Naive B cell (primary cell): Measurements from ENCODE around the gene RRAD. TPM values are rescaled to one million over a fixed set of nuclear protein-coding genes. Genes with fewer than 3 reads are reported as not detected.
"Not testable (repeated sequence)": the region's sequence is repeated elsewhere in the genome, so short reads cannot be mapped to it uniquely, and the experiment has no call there.

ENCODE experiments used
- ATAC-seq, 2 donors: fragments of 150-1000 bp; cut with Tn5 transposase; 2 replicates each; pipeline ENCODE4 v1.10.0; 2021; ENCODE audit warnings: low read depth in 2 of 2, mild to moderate bottlenecking in 2 of 2, moderate library complexity in 2 of 2
- DNase-seq: peaks from one replicate; pipeline ENCODE4 v3.0.0; 2022
- H3K27ac Mint-ChIP-seq, 6 donors: one replicate each; pipeline ENCODE4 v1.8.0; 2020 to 2022; ENCODE audit warnings: mild to moderate bottlenecking in 6 of 6, mixed read lengths in 6 of 6, moderate library complexity in 5 of 6, inconsistent platforms in 2 of 6
- H3K27me3 Mint-ChIP-seq, 3 donors: one replicate each; pipeline ENCODE4 v1.8.0; 2021 to 2022; ENCODE audit warnings: mixed read lengths in 3 of 3, mild to moderate bottlenecking in 1 of 3
- H3K36me3 Mint-ChIP-seq, 2 donors: one replicate each; pipeline ENCODE4 v1.8.0; 2020 to 2022; ENCODE audit warnings: mixed read lengths in 2 of 2, inconsistent platforms in 1 of 2, mild to moderate bottlenecking in 1 of 2
- H3K4me1 Mint-ChIP-seq, 3 donors: one replicate each; pipeline ENCODE4 v1.8.0; 2020 to 2022; ENCODE audit warnings: mixed read lengths in 3 of 3, inconsistent platforms in 1 of 3, mild to moderate bottlenecking in 1 of 3, moderate library complexity in 1 of 3
- H3K4me3 Mint-ChIP-seq, 8 donors: one replicate each; pipeline ENCODE4 v1.8.0; 2020 to 2022; ENCODE audit warnings: mild to moderate bottlenecking in 8 of 8, mixed read lengths in 8 of 8, moderate library complexity in 8 of 8, inconsistent platforms in 2 of 8
- H3K9me3 Mint-ChIP-seq, 7 donors: one replicate each; pipeline ENCODE4 v1.8.0; 2020 to 2022; ENCODE audit warnings: mixed read lengths in 7 of 7, mild to moderate bottlenecking in 5 of 7, inconsistent platforms in 2 of 7, moderate library complexity in 1 of 7
- polyA plus RNA-seq, 6 donors: library from polyadenylated mRNA; unstranded; fragments of 300-500 nt; fragmentation: Illumina TruSeq; gene quantifications; one replicate each; pipeline ENCODE4 v1.2.3, GENCODE V29; 2021; ENCODE audit warnings: low read depth in 6 of 6

RRAD gene
- polyA plus RNA-seq, 6 donors from 2014 or later = 0.43 TPM; not detected in 5

DNA sequence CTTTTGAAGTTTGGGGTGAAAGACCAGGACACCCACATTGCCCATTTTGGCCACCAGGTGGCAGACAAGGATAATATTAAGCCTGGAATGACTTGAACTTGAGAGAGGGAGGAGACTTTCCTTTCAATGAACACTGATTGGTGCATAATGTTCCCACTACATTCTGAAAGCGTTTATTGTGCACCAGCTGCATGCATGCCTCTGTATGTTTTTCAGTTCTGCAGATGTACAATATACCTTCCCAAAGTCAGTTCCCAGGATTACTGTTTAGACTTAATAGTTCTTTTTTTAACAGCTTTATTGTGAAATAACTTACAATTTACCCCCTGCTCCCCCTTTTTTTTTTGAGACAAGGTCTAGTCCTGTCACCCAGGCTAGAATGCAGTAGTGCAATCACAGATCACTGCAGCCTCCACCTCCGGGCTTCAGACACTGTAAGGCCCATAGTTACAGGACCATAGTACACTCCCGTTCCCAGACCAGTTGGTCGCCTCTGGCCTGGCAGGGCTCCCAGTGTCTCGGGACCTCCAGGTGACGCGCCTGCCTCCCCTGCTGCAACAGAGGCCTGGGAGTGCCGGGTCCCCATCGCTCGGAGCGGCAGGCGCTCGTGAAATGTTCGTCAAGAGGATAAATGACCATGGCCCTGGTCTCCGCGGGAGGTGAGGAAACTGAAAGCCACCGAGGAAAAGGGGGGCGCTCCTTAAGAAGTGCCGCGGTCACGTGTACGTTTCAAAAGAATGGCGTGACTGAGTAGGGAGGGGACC lies 22.1 kb upstream of the RRAD start:
- peaks cover 13 to 21% (median 20%) of the 10 kb centered on the region in 3 donors for H3K4me1 Mint-ChIP-seq
- peaks cover 0 to 14% of the 10 kb centered on the region in 2 donors for H3K36me3 Mint-ChIP-seq
- peak; percentile 87 to 93 for ATAC-seq
- peak overlapping the region; percentile 84 to 94 (median 89) for H3K4me3 Mint-ChIP-seq
- peaks cover 0 to 6% (median 0%) of the 10 kb centered on the region in 7 donors for H3K9me3 Mint-ChIP-seq
- peak; percentile 76 for DNase-seq
- peak overlapping the region in 2 of 6 donors; percentile 87 to 89 for H3K27ac Mint-ChIP-seq
- peaks cover 33 to 48% (median 34%) of the 10 kb centered on the region in 3 donors for H3K27me3 Mint-ChIP-seq

DNA sequence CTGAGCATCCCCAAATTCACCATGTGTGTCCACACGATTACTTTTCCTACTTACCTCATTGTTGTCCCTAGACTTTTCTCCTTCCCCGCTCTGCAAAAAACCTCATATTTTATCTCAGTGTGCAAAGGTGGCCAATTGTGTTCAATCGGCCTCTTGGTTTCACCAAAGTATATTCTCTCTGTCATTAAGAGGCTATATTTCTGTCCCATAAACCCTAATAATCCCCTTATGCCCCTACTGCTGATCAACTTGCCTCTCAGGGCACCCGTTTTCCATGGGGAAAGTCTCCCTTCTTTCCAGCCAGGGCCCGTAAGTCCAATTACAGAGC lies 21.6 kb upstream of the RRAD start:
- peaks cover 13 to 21% (median 20%) of the 10 kb centered on the region in 3 donors for H3K4me1 Mint-ChIP-seq
- H3K4me3 Mint-ChIP-seq = peak overlapping the region in 6 of 8 donors; percentile 84 to 94 (median 89)
- no peak for ATAC-seq
- no peak for DNase-seq
- H3K27me3 Mint-ChIP-seq = peaks cover 32 to 45% (median 33%) of the 10 kb centered on the region in 3 donors
- H3K9me3 Mint-ChIP-seq = peaks cover 0 to 6% (median 0%) of the 10 kb centered on the region in 7 donors
- peaks cover 0 to 18% of the 10 kb centered on the region in 2 donors for H3K36me3 Mint-ChIP-seq
- H3K27ac Mint-ChIP-seq = peak overlapping the region in 1 of 6 donors; percentile 87

DNA sequence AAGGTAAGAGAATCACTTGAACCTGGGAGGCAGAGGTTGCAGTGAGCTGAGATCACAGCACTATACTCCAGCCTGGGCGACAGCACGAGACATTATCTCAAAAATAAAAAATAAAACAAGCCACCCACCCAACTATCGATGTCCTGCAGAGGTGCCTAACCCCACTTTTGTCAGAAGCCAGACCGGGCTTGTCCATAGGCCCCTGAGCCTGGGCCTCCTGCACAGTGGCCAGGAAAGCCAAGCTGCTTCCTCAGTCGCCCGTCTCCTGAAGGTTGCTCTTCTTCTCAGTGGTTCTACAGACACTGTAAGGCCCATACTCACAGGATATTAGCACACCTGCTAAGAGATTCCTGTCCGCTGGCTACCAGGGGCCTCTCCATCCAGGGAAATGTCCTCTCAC lies 21.2 kb upstream of the RRAD start:
- H3K4me3 Mint-ChIP-seq = no peak overlapping the region
- DNase-seq = no peak

DNA sequence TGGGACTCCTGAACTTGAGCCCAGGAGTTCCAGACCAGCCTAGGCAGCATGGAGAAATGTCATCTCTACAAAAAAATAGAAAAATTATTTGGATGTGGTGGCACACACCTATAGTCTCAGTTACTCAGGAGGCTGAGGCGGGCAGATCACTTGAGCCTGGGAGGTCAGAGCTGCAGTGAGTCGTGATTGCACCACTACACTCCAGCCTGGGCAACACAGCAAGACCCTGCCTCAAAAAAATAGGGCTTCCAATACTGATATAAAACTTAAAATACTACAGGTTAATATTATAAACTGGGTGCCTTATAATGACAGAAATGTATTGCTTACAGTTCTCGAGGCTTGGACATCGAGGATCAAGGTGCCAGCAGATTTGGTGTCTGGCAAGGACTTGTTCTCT lies 20.6 kb upstream of the RRAD start:
- Mint-ChIP-seq H3K27ac (no peak overlapping the region), H3K4me3 (no peak overlapping the region), H3K27me3 (peaks cover 23 to 35% (median 23%) of the 10 kb centered on the region in 3 donors), H3K4me1 (peaks cover 13 to 21% (median 20%) of the 10 kb centered on the region in 3 donors), H3K36me3 (peaks cover 0 to 15% of the 10 kb centered on the region in 2 donors), H3K9me3 (no peaks in the 10 kb centered on the region)
- ATAC-seq = no peak
- DNase-seq = no peak

More for the DNA sequence above, 21.2 kb upstream of the RRAD start:
- Mint-ChIP-seq H3K27ac (no peak overlapping the region), H3K27me3 (peaks cover 28 to 41% (median 29%) of the 10 kb centered on the region in 3 donors), H3K36me3 (peaks cover 0 to 19% of the 10 kb centered on the region in 2 donors), H3K4me1 (peaks cover 13 to 21% (median 20%) of the 10 kb centered on the region in 3 donors), H3K9me3 (peaks cover 0 to 4% (median 0%) of the 10 kb centered on the region in 7 donors)
- ATAC-seq = no peak

DNA sequence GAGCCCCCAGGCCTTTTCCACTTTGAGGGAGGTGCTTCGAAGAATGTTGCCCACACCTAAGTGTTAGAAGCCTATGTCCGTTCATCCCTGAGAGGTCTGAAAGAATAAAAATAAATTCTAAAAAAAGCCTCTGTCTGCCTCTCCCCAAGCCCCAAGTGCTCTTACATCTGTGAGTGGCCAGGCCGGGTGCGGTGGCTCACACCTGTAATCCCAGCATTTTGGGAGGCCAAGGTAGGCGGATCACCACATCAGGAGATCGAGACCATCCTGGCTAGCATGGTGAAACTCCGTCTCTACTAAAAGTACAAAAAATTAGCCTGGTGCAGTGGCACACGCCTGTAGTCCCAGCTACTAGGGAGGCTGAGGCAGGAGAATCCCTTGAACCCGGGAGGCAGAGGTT lies 19.6 kb upstream of the RRAD start:
- not testable (repeated sequence) for H3K4me3 Mint-ChIP-seq, H3K27ac Mint-ChIP-seq, DNase-seq, H3K9me3 Mint-ChIP-seq, ATAC-seq
- Mint-ChIP-seq H3K4me1 (peaks cover 13 to 21% (median 20%) of the 10 kb centered on the region in 3 donors), H3K27me3 (peaks cover 16 to 26% (median 20%) of the 10 kb centered on the region in 3 donors), H3K36me3 (peaks cover 0 to 15% of the 10 kb centered on the region in 2 donors)

DNA sequence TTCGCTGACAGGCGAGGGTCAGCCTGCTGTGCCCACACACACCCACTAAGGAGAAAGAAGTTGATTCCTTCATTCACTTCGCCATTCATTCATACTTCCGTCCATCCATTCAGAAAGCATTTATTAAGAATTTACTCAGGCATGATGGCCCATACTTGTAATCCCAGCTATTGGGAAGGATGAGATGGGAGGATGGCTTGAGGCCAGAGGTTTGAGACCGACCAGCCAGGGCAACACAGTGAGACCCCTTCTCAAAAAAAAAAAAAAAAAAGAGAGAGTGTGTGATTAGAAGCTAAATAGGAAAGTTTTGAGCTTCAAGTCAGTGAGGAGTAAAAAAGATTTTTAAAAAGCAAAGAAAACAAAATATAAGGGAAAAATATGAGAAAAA lies 18.7 kb upstream of the RRAD start:
- H3K9me3 Mint-ChIP-seq = no peaks in the 10 kb centered on the region
- no peak for DNase-seq
- peaks cover 13 to 21% (median 20%) of the 10 kb centered on the region in 3 donors for H3K4me1 Mint-ChIP-seq
- ATAC-seq = no peak
- no peak overlapping the region for H3K27ac Mint-ChIP-seq
- H3K4me3 Mint-ChIP-seq = no peak overlapping the region
- peaks cover 10 to 16% (median 11%) of the 10 kb centered on the region in 3 donors for H3K27me3 Mint-ChIP-seq
- H3K36me3 Mint-ChIP-seq = peaks cover 0 to 15% of the 10 kb centered on the region in 2 donors

DNA sequence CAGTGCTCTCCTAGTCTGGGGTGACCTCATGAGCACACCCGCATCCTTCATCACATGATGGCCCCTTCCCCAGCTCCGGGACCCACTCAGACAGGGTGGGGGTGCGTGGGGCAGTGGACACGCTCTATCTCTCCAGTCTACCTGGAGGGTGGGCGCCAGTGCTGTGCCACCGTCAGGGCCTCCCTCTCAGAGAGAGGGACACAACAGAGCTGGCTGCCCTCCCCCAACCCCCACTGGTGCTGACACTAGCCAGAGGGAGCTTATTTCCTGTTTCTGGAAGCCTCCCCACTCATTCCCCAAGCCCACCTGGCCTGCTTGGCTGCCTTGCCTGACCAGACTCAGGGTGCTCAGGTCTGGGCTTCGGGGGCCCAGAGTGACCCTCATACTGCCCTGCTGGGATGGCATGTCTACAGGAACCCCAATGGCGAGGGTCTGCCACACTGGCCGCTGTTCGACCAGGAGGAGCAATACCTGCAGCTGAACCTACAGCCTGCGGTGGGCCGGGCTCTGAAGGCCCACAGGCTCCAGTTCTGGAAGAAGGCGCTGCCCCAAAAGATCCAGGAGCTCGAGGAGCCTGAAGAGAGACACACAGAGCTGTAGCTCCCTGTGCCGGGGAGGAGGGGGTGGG lies 18.2 kb upstream of the RRAD start:
- no peak for ATAC-seq

DNA sequence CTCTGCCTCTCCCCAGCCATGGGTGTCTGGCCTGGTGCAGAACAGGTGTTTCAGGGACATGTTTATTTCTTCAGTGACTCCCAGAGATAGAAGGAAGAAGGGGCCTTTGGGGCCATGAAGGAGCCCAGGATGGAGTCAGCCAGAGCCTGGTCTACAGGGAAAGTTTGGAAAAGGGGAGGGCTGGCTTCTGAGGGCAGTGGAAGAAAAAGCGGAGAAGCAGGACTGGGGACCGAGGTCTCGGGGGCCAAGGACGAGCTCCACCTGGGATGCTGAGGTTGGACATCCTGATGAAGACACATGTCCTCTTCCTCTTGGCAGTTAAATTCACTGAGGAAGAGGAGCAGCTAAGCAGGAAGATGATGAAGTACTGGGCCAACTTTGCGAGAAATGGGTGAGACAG lies 17.6 kb upstream of the RRAD start:
- peaks cover 7 to 20% (median 16%) of the 10 kb centered on the region in 3 donors for H3K4me1 Mint-ChIP-seq
- ATAC-seq (no peak), DNase-seq (no peak)
- H3K27ac Mint-ChIP-seq = peak overlapping the region in 2 of 6 donors; percentile 64 to 69
- peak overlapping the region in 1 of 8 donors; percentile 82 for H3K4me3 Mint-ChIP-seq
- peaks cover 0 to 6% (median 4%) of the 10 kb centered on the region in 3 donors for H3K27me3 Mint-ChIP-seq
- H3K9me3 Mint-ChIP-seq = no peaks in the 10 kb centered on the region
- peaks cover 0 to 15% of the 10 kb centered on the region in 2 donors for H3K36me3 Mint-ChIP-seq

More for the DNA sequence above, 18.2 kb upstream of the RRAD start:
- Mint-ChIP-seq H3K9me3 (no peaks in the 10 kb centered on the region), H3K4me3 (no peak overlapping the region), H3K27ac (no peak overlapping the region), H3K27me3 (peaks cover 5 to 11% (median 10%) of the 10 kb centered on the region in 3 donors), H3K4me1 (peaks cover 13 to 22% (median 19%) of the 10 kb centered on the region in 3 donors), H3K36me3 (peaks cover 0 to 15% of the 10 kb centered on the region in 2 donors)
- DNase-seq = no peak

DNA sequence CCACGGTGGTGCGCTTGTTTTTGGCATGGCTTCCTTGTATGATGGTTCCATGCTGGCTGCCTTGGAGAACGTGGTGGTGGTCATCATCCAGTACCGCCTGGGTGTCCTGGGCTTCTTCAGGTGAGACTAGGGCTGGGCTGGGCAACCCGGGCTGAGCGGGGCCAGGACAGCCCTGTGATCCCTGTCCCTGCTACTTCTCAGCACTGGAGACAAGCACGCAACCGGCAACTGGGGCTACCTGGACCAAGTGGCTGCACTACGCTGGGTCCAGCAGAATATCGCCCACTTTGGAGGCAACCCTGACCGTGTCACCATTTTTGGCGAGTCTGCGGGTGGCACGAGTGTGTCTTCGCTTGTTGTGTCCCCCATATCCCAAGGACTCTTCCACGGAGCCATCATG lies 14.9 kb upstream of the RRAD start:
- DNase-seq (no peak), ATAC-seq (no peak)
- Mint-ChIP-seq H3K4me1 (peaks cover 17 to 30% (median 29%) of the 10 kb centered on the region in 3 donors), H3K27ac (no peak overlapping the region), H3K36me3 (peaks cover 6 to 15% of the 10 kb centered on the region in 2 donors), H3K9me3 (no peaks in the 10 kb centered on the region), H3K4me3 (peak overlapping the region in 1 of 8 donors; percentile 27), H3K27me3 (no peaks in the 10 kb centered on the region)

DNA sequence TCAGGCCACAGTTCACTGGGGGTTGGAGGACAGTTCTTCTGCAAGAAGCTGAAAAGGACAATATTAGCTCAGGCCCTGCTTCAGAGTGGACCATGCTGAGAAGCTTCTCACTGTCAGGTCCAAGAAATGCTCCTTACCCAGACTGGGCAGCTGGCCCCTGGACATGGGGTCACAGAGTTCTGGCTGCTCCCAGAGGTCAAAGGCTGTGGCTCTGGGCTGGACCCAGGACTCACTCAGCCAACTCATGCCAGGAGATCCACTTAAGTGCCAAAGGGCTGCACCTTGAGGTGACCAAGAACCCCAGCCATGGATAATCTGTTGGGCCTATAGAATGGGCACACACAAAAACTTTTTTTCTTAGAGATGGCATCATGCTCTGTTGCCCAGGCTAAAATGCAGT lies 14.0 kb upstream of the RRAD start:
- Mint-ChIP-seq H3K4me1 (peaks cover 22 to 39% (median 35%) of the 10 kb centered on the region in 3 donors), H3K27me3 (no peaks in the 10 kb centered on the region), H3K4me3 (peak overlapping the region in 1 of 8 donors; percentile 64), H3K9me3 (no peaks in the 10 kb centered on the region), H3K27ac (peak overlapping the region in 1 of 6 donors; percentile 34), H3K36me3 (peaks cover 6 to 17% of the 10 kb centered on the region in 2 donors)
- DNase-seq (no peak), ATAC-seq (no peak)

DNA sequence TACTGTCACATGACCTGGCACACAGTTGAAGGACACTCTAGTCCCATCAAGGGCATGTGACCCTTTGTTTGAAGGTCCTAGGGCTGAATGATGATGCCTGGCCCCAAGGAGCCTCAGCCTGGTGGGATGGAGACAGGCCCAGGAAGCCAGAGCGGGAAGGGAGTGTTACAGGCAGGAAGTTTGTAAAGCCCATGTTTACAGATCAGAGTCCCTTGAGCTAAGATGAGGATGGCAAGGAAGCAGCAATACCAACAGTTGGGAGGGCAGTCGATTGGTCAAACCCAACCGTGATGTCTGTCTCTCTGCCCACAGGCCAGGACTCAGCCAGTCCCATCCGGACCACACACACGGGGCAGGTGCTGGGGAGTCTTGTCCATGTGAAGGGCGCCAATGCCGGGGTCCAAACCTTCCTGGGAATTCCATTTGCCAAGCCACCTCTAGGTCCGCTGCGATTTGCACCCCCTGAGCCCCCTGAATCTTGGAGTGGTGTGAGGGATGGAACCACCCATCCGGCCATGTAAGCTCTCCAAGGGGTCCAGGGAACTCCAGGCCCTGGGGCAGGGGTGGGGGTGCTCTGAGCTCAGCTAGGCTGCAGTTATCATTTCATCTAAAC lies 12.5 kb upstream of the RRAD start:
- Mint-ChIP-seq H3K9me3 (no peaks in the 10 kb centered on the region), H3K27ac (peak overlapping the region in 1 of 6 donors; percentile 73), H3K4me3 (peak overlapping the region in 3 of 8 donors; percentile 29 to 70 (median 61)), H3K4me1 (peaks cover 37 to 55% (median 48%) of the 10 kb centered on the region in 3 donors), H3K36me3 (peaks cover 6 to 22% of the 10 kb centered on the region in 2 donors), H3K27me3 (no peaks in the 10 kb centered on the region)
- DNase-seq = no peak
- no peak for ATAC-seq

DNA sequence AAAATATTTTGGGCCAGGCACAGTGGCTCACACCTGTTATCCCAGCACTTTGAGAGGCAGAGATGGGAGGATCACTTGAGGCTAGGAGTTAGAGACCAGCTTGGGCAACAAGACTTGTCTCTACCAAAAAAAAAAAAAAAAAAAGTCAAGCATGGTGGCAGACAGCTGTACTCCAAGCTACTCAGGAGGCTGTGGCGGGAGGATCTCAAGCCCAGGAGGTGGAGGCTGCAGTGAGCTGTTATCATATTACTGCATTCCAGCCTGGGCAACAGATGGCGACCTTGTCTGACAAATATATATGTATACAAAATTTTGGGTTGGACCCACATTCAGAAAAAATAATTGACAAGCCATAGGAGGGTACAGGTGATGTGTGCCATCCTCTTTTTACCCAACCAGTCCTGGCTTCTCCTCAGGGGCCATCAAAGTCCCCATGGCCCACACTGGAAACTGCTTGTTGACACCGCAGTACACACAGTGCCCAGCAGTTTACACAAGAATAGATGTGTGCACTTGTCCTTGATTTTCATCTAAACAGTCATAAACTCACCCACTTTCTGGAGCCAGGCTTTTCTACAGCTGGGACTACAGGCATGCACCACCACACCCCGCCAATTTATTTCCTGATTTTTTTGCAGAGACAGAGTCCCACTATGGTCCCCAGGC lies 11.7 kb upstream of the RRAD start:
- ATAC-seq (no peak), DNase-seq (no peak)
- H3K27me3 Mint-ChIP-seq = no peaks in the 10 kb centered on the region
- H3K36me3 Mint-ChIP-seq = peaks cover 6 to 16% of the 10 kb centered on the region in 2 donors
- H3K27ac Mint-ChIP-seq = peak overlapping the region in 3 of 6 donors; percentile 61 to 73 (median 69)
- H3K4me3 Mint-ChIP-seq = peak overlapping the region in 7 of 8 donors; percentile 2 to 100 (median 50)
- H3K4me1 Mint-ChIP-seq = peaks cover 44 to 63% (median 56%) of the 10 kb centered on the region in 3 donors
- no peaks in the 10 kb centered on the region for H3K9me3 Mint-ChIP-seq

DNA sequence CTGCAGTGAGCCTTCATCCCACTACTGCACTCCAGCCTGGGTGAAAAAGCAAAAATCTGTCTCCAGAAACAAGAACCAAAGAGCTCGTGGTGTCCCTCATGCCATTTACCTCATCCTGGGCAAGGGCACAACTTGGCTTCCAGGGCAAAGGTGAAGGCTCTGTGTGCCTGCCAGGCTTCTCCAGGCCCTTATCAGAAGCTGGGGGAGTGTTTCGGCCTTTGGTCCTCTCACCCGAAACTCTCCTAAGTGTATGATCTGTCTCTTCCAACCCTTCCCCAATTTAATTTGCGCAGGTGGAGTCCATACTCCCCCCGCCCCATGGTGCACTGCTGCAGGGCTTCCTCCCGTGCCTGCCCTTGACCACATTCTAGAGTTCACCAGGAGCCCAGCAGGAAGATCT lies 11.1 kb upstream of the RRAD start:
- H3K27me3 Mint-ChIP-seq = no peaks in the 10 kb centered on the region
- H3K9me3 Mint-ChIP-seq = no peaks in the 10 kb centered on the region
- DNase-seq (no peak), ATAC-seq (no peak)
- H3K36me3 Mint-ChIP-seq = peaks cover 6 to 11% of the 10 kb centered on the region in 2 donors
- H3K4me3 Mint-ChIP-seq = peak overlapping the region in 7 of 8 donors; percentile 32 to 100 (median 54)
- peak overlapping the region in 4 of 6 donors; percentile 21 to 86 (median 50) for H3K27ac Mint-ChIP-seq
- peaks cover 44 to 68% (median 59%) of the 10 kb centered on the region in 3 donors for H3K4me1 Mint-ChIP-seq
